GM06990 (cell line): ENCODE measurements around the gene RASL11B.
A peak's percentile ranks its signal among the peaks of the same experiment; 100 is the strongest.

Experiments
- DNase-seq: peaks from one replicate; pipeline ENCODE4 v3.0.0-alpha.2; 2011; ENCODE audit not compliant: insufficient read length; ENCODE audit errors: extremely low read depth
- H3K27me3 ChIP-seq: replicated peaks from 2 replicates; pipeline ENCODE4 v1.6.0; 2011; ENCODE audit warnings: low read length; ENCODE audit not compliant: control insufficient read depth, insufficient read depth
- H3K36me3 ChIP-seq: 2 replicates; pipeline ENCODE4 v1.5.1; 2011; ENCODE audit warnings: low read length; ENCODE audit not compliant: control insufficient read depth, insufficient read depth
- H3K4me3 ChIP-seq: replicated peaks from 2 replicates; pipeline ENCODE4 v1.5.1; 2011; ENCODE audit warnings: low read depth, mild to moderate bottlenecking, control low read depth, low read length
- CTCF ChIP-seq: IDR thresholded peaks from 2 replicates; pipeline ENCODE4 v1.5.1; 2011; ENCODE audit warnings: low read length, control low read depth, mild to moderate bottlenecking, inconsistent platforms; ENCODE audit not compliant: insufficient read depth, poor library complexity, severe bottlenecking

Gene RASL11B

GRCh38 chr4:52911684-52912294 is 49.7 kb downstream of the RASL11B start:
- DNase-seq: peak; percentile 20
- no peaks in the 10 kb centered on the region for H3K36me3 ChIP-seq
- peak; percentile 91 for TF ChIP-seq CTCF
- no peaks in the 10 kb centered on the region for H3K27me3 ChIP-seq
- H3K4me3 ChIP-seq: no peak overlapping the region

- TF ChIP-seq CTCF: no peak
- H3K36me3 ChIP-seq: no peaks in the 10 kb centered on the region; the same call in 1 of the 2 replicates
- DNase-seq: no peak
- no peak overlapping the region for H3K4me3 ChIP-seq
- no peaks in the 10 kb centered on the region for H3K27me3 ChIP-seq
Observed at GRCh38 chr4:52912608-52913007, 50.5 kb downstream of the RASL11B start.

- H3K4me3 ChIP-seq: no peak overlapping the region
- TF ChIP-seq CTCF: no peak
- no peaks in the 10 kb centered on the region; the same call in 1 of the 2 replicates for H3K36me3 ChIP-seq
- H3K27me3 ChIP-seq: no peaks in the 10 kb centered on the region
- no peak for DNase-seq
Observed at GRCh38 chr4:52914051-52914605, 52.0 kb downstream of the RASL11B start.

- no peaks in the 10 kb centered on the region for H3K27me3 ChIP-seq
Observed at GRCh38 chr4:52915191-52915590, 53.1 kb downstream of the RASL11B start.

GRCh38 chr4:52915730-52916300 is 53.7 kb downstream of the RASL11B start:
- Histone ChIP-seq H3K27me3 (no peaks in the 10 kb centered on the region), H3K4me3 (no peak overlapping the region), H3K36me3 (no peaks in the 10 kb centered on the region; the same call in 1 of the 2 replicates)
- TF ChIP-seq CTCF: no peak
- no peak for DNase-seq

More at GRCh38 chr4:52915191-52915590, 53.1 kb downstream of the RASL11B start:
- TF ChIP-seq CTCF: no peak
- Histone ChIP-seq H3K36me3 (no peaks in the 10 kb centered on the region; the same call in 1 of the 2 replicates), H3K4me3 (no peak overlapping the region)
- no peak for DNase-seq
